Measurements from ENCODE around the gene USP22. TPM values are rescaled to one million over a fixed set of nuclear protein-coding genes. Genes with fewer than 3 reads are reported as not detected.
A peak's percentile ranks its signal among the peaks of the same experiment; 100 is the strongest.

USP22 gene
- total and polyA plus RNA-seq, 2 of the 13 experiments (the other 11 are each of a cell fraction or from before 2014, with no cell fraction given): 98.0 to 130 TPM

DNA sequence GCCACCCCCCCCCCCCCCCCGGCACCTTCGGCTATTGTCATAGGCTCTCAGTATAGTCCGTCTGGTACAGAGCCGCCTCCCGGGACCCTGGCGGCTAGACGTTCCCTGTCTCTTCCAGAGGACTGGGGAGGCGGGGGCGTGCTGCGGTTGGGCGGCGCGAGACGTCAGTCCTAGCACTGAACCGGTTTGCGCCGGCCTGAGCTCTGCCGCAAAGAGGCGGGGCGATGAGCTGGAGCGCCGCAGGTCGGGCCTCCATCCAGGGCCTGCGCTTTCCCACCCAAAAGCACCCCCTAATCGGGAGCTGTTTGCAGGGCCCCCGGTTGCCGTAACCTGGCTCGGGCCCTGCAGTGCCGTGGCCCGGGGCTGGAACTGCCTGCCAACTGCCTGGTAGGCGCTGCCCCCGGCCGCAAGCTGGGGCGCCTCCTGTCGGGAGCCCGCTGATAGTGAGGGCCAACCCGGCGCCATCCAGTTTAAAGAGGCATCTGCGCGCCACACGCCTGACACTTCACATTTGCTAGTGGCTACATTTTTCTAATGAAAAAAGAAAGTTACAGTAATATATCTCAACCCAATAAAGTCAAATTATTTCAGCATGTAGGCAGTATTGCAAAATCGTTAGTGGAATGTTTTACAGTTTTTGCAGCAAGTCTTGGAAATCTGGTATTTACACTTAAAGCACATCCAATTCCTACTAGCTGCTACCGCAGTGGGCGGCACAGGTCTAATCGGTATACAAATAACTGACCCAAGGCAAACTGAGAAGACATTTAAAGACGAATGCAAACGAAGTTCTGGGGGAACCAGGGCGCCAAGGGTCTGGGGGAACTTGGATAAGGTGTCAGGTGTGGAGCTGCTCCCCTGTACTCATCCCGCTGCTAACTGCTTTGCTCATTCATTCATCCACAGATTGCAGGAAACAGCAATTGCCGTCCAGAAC, 753 bp upstream of the USP22 start (continued):
- TF ChIP-seq ZHX2 (IDR thresholded peaks at IDR 0.05; ENCODE audit: low read depth): no peak
- TF ChIP-seq ZHX2 (CRISPR knock-in tag; IDR thresholded peaks at IDR 0.05; ENCODE audit: borderline replicate concordance): no peak
- TF ChIP-seq THAP9 (CRISPR knock-in tag; IDR thresholded peaks at IDR 0.05; ENCODE audit: borderline replicate concordance): peak; percentile 100
- TF ChIP-seq ZNF510 (CRISPR knock-in tag; IDR thresholded peaks at IDR 0.05; ENCODE audit: low read depth): 0 out of 2 replicates have a peak, but pooled peaks have one; percentile 48
- no peak for TF ChIP-seq KLF9 (CRISPR knock-in tag; IDR thresholded peaks at IDR 0.05; ENCODE audit: low read depth)
- TF ChIP-seq ZNF670 (CRISPR knock-in tag; IDR thresholded peaks at IDR 0.05; ENCODE audit: borderline replicate concordance): no peak
- peak; percentile 83 for TF ChIP-seq RNF2 (conservative IDR thresholded peaks at IDR 0.05; ENCODE audit: low read depth)
- TF ChIP-seq ZBTB40 (IDR thresholded peaks at IDR 0.05): no peak
- peak; percentile 68; the same call in 1 of the 2 replicates for TF ChIP-seq ZBTB40 (CRISPR knock-in tag; IDR thresholded peaks at IDR 0.05)
- no peak for TF ChIP-seq ZNF230 (CRISPR knock-in tag; IDR thresholded peaks at IDR 0.05)
